ENCODE data around the gene MAF. TPM values are rescaled to one million over a fixed set of nuclear protein-coding genes. Genes with fewer than 3 reads are reported as not detected.

Gene MAF
- total and polyA plus RNA-seq, 2 of the 13 experiments (the other 11 are each of a cell fraction or from before 2014, with no cell fraction given): 0.07 to 0.31 TPM

DNA sequence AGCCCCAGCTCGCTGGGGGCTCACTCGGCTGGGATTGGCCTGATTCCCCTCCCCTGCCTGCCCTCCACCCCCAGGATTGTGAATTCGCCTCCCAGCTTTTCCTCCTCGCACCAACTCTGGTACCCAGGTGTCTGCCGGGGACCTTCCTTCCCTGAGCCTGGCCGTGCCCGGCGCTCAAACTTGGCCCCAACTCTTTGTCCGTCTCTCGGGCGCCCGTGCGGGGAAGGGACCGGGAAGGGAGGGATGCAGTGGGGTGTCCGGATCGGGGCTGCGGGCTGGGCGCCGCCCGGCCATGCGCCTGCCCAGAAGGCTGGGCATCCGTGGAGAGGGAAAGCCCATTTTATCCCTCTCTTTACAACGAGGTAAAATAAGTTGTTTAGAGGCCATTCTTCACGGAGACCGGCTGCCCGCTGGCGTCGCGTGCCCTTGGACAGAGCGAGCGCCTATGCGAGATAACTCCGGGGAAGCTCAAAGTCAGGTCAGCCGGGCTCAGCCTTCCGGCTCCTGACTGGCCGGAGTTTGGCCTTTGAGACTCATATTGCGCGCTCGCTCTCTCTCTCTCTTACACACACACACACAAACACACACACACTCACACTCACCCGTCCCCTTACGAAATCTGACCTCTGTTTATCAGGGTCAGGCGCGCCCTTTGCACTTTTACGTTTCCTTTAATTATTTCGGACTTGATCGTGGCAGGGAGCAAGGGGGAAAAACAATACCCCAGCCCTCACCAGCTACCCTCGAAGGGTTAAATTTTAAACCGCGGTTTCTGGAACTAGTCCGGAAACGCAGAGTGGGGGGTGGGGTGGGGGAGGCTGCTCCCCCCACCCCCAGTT is 774 bp upstream of the MAF start (continued):
- peak; percentile 30 for TF ChIP-seq ETV5 (CRISPR knock-in tag; IDR thresholded peaks at IDR 0.05; ENCODE audit: borderline replicate concordance)
- TF ChIP-seq, protein P1, sequence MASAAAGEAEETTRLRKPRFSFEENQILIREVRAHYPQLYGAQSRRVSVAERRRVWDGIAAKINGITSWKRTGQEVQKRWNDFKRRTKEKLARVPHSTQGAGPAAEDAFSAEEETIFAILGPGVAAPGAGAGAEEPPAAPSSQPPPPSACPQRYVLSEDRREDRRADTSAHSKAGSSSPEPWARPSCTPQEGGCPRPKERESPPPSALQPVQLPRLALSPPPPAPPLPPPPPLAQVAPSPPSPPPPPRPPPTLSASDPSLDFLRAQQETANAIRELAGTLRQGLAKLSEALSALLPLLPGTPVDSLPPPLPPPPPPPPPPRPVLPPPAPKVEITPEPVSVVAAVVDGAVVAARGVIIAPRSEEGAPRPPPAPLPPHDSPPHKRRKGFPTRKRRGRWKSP (CRISPR knock-in tag; IDR thresholded peaks at IDR 0.05): peak; percentile 89
- TF ChIP-seq AGO1 (IDR thresholded peaks at IDR 0.05; ENCODE audit: low read depth, low read length, poor library complexity, severe bottlenecking): peak; percentile 49
- no peak for TF ChIP-seq FOXP1 (IDR thresholded peaks at IDR 0.05)
- TF ChIP-seq FOXP1 (CRISPR knock-in tag; IDR thresholded peaks at IDR 0.05): peak; percentile 88
- peak; percentile 50 for TF ChIP-seq NFYB (CRISPR knock-in tag; IDR thresholded peaks at IDR 0.05)
- TF ChIP-seq, protein P2, sequence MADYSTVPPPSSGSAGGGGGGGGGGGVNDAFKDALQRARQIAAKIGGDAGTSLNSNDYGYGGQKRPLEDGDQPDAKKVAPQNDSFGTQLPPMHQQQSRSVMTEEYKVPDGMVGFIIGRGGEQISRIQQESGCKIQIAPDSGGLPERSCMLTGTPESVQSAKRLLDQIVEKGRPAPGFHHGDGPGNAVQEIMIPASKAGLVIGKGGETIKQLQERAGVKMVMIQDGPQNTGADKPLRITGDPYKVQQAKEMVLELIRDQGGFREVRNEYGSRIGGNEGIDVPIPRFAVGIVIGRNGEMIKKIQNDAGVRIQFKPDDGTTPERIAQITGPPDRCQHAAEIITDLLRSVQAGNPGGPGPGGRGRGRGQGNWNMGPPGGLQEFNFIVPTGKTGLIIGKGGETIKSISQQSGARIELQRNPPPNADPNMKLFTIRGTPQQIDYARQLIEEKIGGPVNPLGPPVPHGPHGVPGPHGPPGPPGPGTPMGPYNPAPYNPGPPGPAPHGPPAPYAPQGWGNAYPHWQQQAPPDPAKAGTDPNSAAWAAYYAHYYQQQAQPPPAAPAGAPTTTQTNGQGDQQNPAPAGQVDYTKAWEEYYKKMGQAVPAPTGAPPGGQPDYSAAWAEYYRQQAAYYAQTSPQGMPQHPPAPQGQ (CRISPR knock-in tag; IDR thresholded peaks at IDR 0.05; ENCODE audit: borderline replicate concordance): no peak
- no peak for TF ChIP-seq SOX6 (IDR thresholded peaks at IDR 0.05)
- peak; percentile 92 for TF ChIP-seq SOX6 (CRISPR knock-in tag; IDR thresholded peaks at IDR 0.05)
- peak; percentile 47; the same call in 1 of the 2 replicates for TF ChIP-seq ZMYM2 (CRISPR knock-in tag; IDR thresholded peaks at IDR 0.05)
- TF ChIP-seq, protein P3, sequence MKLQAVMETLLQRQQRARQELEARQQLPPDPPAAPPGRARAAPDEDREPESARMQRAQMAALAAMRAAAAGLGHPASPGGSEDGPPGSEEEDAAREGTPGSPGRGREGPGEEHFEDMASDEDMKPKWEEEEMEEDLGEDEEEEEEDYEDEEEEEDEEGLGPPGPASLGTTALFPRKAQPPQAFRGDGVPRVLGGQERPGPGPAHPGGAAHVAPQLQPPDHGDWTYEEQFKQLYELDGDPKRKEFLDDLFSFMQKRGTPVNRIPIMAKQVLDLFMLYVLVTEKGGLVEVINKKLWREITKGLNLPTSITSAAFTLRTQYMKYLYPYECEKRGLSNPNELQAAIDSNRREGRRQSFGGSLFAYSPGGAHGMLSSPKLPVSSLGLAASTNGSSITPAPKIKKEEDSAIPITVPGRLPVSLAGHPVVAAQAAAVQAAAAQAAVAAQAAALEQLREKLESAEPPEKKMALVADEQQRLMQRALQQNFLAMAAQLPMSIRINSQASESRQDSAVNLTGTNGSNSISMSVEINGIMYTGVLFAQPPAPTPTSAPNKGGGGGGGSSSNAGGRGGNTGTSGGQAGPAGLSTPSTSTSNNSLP (IDR thresholded peaks at IDR 0.05; ENCODE audit: low read depth, low read length): no peak
- no peak; the same call in 1 of the 2 replicates for TF ChIP-seq NFKB2 (CRISPR knock-in tag; IDR thresholded peaks at IDR 0.05; ENCODE audit: borderline replicate concordance)
- TF ChIP-seq ELF1 (CRISPR knock-in tag; IDR thresholded peaks at IDR 0.05): no peak
- TF ChIP-seq ZNF724P (CRISPR knock-in tag; IDR thresholded peaks at IDR 0.05; ENCODE audit: borderline replicate concordance): no peak; the same call in 1 of the 2 replicates
- TF ChIP-seq, protein P4, sequence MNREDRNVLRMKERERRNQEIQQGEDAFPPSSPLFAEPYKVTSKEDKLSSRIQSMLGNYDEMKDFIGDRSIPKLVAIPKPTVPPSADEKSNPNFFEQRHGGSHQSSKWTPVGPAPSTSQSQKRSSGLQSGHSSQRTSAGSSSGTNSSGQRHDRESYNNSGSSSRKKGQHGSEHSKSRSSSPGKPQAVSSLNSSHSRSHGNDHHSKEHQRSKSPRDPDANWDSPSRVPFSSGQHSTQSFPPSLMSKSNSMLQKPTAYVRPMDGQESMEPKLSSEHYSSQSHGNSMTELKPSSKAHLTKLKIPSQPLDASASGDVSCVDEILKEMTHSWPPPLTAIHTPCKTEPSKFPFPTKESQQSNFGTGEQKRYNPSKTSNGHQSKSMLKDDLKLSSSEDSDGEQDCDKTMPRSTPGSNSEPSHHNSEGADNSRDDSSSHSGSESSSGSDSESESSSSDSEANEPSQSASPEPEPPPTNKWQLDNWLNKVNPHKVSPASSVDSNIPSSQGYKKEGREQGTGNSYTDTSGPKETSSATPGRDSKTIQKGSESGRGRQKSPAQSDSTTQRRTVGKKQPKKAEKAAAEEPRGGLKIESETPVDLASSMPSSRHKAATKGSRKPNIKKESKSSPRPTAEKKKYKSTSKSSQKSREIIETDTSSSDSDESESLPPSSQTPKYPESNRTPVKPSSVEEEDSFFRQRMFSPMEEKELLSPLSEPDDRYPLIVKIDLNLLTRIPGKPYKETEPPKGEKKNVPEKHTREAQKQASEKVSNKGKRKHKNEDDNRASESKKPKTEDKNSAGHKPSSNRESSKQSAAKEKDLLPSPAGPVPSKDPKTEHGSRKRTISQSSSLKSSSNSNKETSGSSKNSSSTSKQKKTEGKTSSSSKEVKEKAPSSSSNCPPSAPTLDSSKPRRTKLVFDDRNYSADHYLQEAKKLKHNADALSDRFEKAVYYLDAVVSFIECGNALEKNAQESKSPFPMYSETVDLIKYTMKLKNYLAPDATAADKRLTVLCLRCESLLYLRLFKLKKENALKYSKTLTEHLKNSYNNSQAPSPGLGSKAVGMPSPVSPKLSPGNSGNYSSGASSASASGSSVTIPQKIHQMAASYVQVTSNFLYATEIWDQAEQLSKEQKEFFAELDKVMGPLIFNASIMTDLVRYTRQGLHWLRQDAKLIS (CRISPR knock-in tag; IDR thresholded peaks at IDR 0.05): no peak
- no peak; the same call in 1 of the 2 replicates for TF ChIP-seq FOXK1 (CRISPR knock-in tag; IDR thresholded peaks at IDR 0.05; ENCODE audit: borderline replicate concordance, low read depth)
- TF ChIP-seq SMAD1 (CRISPR knock-in tag; IDR thresholded peaks at IDR 0.05; ENCODE audit: borderline replicate concordance, low read depth): no peak
